ENCODE data around the gene TNFSF12.

- TF ChIP-seq MAX (CRISPR knock-in tag; IDR thresholded peaks at IDR 0.05): no peak
- TF ChIP-seq ATF7 (IDR thresholded peaks at IDR 0.05): no peak
- no peak for TF ChIP-seq CTCF (IDR thresholded peaks at IDR 0.05 in 2 of 3, conservative IDR thresholded peaks at IDR 0.05 in 1 of 3; ENCODE audit: insufficient read depth in 2 of 3, low read depth in 1 of 3, low read length in 3 of 3)
- TF ChIP-seq TCF3 (CRISPR knock-in tag; IDR thresholded peaks at IDR 0.05): 0 out of 2 replicates have a peak, but pooled peaks have one; percentile 9
- no peak for TF ChIP-seq HDAC1 (IDR thresholded peaks at IDR 0.05)
- no peak for TF ChIP-seq ZNF12 (CRISPR knock-in tag; IDR thresholded peaks at IDR 0.05)
- peak; percentile 59; the same call in 1 of the 2 replicates for TF ChIP-seq DPF2 (IDR thresholded peaks at IDR 0.05)
- no peak for TF ChIP-seq STAT5B (CRISPR knock-in tag; IDR thresholded peaks at IDR 0.05)
- no peak for TF ChIP-seq MYC (IDR thresholded peaks at IDR 0.05; ENCODE audit: low read depth, low read length)
- no peak for TF ChIP-seq MYC (CRISPR knock-in tag; IDR thresholded peaks at IDR 0.05; ENCODE audit: borderline replicate concordance, low read depth)
- no peak for TF ChIP-seq NCOR1 (IDR thresholded peaks at IDR 0.05)
- TF ChIP-seq, protein P1, sequence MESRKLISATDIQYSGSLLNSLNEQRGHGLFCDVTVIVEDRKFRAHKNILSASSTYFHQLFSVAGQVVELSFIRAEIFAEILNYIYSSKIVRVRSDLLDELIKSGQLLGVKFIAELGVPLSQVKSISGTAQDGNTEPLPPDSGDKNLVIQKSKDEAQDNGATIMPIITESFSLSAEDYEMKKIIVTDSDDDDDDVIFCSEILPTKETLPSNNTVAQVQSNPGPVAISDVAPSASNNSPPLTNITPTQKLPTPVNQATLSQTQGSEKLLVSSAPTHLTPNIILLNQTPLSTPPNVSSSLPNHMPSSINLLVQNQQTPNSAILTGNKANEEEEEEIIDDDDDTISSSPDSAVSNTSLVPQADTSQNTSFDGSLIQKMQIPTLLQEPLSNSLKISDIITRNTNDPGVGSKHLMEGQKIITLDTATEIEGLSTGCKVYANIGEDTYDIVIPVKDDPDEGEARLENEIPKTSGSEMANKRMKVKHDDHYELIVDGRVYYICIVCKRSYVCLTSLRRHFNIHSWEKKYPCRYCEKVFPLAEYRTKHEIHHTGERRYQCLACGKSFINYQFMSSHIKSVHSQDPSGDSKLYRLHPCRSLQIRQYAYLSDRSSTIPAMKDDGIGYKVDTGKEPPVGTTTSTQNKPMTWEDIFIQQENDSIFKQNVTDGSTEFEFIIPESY (CRISPR knock-in tag; IDR thresholded peaks at IDR 0.05): no peak
- TF ChIP-seq, protein P2, sequence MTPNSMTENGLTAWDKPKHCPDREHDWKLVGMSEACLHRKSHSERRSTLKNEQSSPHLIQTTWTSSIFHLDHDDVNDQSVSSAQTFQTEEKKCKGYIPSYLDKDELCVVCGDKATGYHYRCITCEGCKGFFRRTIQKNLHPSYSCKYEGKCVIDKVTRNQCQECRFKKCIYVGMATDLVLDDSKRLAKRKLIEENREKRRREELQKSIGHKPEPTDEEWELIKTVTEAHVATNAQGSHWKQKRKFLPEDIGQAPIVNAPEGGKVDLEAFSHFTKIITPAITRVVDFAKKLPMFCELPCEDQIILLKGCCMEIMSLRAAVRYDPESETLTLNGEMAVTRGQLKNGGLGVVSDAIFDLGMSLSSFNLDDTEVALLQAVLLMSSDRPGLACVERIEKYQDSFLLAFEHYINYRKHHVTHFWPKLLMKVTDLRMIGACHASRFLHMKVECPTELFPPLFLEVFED (CRISPR knock-in tag; conservative IDR thresholded peaks at IDR 0.05): no peak
- no peak for TF ChIP-seq KLF10 (CRISPR knock-in tag; IDR thresholded peaks at IDR 0.05)
These were observed 38.7 kb downstream of the TNFSF12 start for GRCh38 chr17:7587420-7588151.
